Measurements from ENCODE around the gene RNF39.

GRCh38 chr6:30073489-30074235, 1.9 kb downstream of the RNF39 start:
- no peak for TF ChIP-seq POLR2AphosphoS5 (IDR thresholded peaks at IDR 0.05; ENCODE audit: low read depth, low read length)
- no peak for TF ChIP-seq POLR2A (IDR thresholded peaks at IDR 0.05; ENCODE audit: low read depth, low read length)
